Measurements from ENCODE around the gene DDR1.
"Not testable (repeated sequence)": the region's sequence is repeated elsewhere in the genome, so short reads cannot be mapped to it uniquely, and the experiment has no call there.

DDR1 gene

GRCh38 chr6:30854285-30855040 is 29.9 kb upstream of the DDR1 start:
- no peak for DNase-seq

- no peak for DNase-seq
Measured at GRCh38 chr6:30855429-30856075, 28.8 kb upstream of the DDR1 start.

- no peak for DNase-seq
Measured at GRCh38 chr6:30857112-30857511, 27.2 kb upstream of the DDR1 start.

- DNase-seq: no peak
Measured at GRCh38 chr6:30857549-30857948, 26.8 kb upstream of the DDR1 start.

GRCh38 chr6:30859726-30860125 is 24.6 kb upstream of the DDR1 start:
- not testable (repeated sequence) for DNase-seq

GRCh38 chr6:30861257-30862048 is 22.9 kb upstream of the DDR1 start:
- no peak for DNase-seq

- DNase-seq: no peak
Measured at GRCh38 chr6:30862156-30862875, 22.0 kb upstream of the DDR1 start.

- no peak for DNase-seq
Measured at GRCh38 chr6:30864325-30864724, 20.0 kb upstream of the DDR1 start.

GRCh38 chr6:30869241-30869749 is 15.0 kb upstream of the DDR1 start:
- not testable (repeated sequence) for DNase-seq

GRCh38 chr6:30870546-30870945 is 13.8 kb upstream of the DDR1 start:
- DNase-seq: no peak

GRCh38 chr6:30871592-30872183 is 12.6 kb upstream of the DDR1 start:
- no peak for DNase-seq

- DNase-seq: no peak
Measured at GRCh38 chr6:30873137-30873640, 11.1 kb upstream of the DDR1 start.

GRCh38 chr6:30873795-30874194 is 10.5 kb upstream of the DDR1 start:
- DNase-seq: not testable (repeated sequence)

- no peak for DNase-seq
Measured at GRCh38 chr6:30875244-30876038, 8.9 kb upstream of the DDR1 start.

GRCh38 chr6:30876039-30876730 is 8.1 kb upstream of the DDR1 start:
- DNase-seq: no peak

- DNase-seq: peak; percentile 91
Measured at GRCh38 chr6:30877419-30878262, 6.7 kb upstream of the DDR1 start.

GRCh38 chr6:30879684-30880427 is 4.5 kb upstream of the DDR1 start:
- no peak for DNase-seq

GRCh38 chr6:30880698-30881252 is 3.5 kb upstream of the DDR1 start:
- DNase-seq: peak; percentile 61
